Loucy (cell line): ENCODE measurements around the gene IRGQ.
A peak's percentile ranks its signal among the peaks of the same experiment; 100 is the strongest.
"Not testable (repeated sequence)": the region's sequence is repeated elsewhere in the genome, so short reads cannot be mapped to it uniquely, and the experiment has no call there.

Experiments used
- H2AFZ ChIP-seq: fragments of 200-600 bp; sonication (generic); 2 replicates; pipeline ENCODE4 v1.6.0; 2016; ENCODE audit warnings: antibody characterized with exemption, mild to moderate bottlenecking, low read length, moderate library complexity
- H3F3A ChIP-seq: fragments of 200-600 bp; 2 replicates; pipeline ENCODE4 v1.6.0; 2016; ENCODE audit warnings: antibody characterized with exemption, low read depth, mild to moderate bottlenecking
- H3K27me3 ChIP-seq: fragments of 200-600 bp; sonication (generic); 2 replicates; pipeline ENCODE4 v1.6.1; 2014; ENCODE audit warnings: low read length, mild to moderate bottlenecking; ENCODE audit not compliant: insufficient read depth, poor library complexity, severe bottlenecking
- H3K36me3 ChIP-seq: fragments of 200-600 bp; sonication (generic); 2 replicates; pipeline ENCODE4 v1.6.1; 2016; ENCODE audit warnings: low read length; ENCODE audit not compliant: insufficient read depth
- H3K4me1 ChIP-seq: fragments of 200-600 bp; sonication (generic); 2 replicates; pipeline ENCODE4 v1.5.1; 2014; ENCODE audit warnings: low read length, mild to moderate bottlenecking; ENCODE audit not compliant: insufficient read depth, poor library complexity, severe bottlenecking
- H3K4me2 ChIP-seq: fragments of 200-600 bp; sonication (generic); 2 replicates; pipeline ENCODE4 v1.6.0; 2014; ENCODE audit warnings: antibody characterized with exemption, low read length, low read depth, mild to moderate bottlenecking; ENCODE audit not compliant: poor library complexity, severe bottlenecking
- H3K4me3 ChIP-seq: fragments of 200-600 bp; sonication (generic); 2 replicates; pipeline ENCODE4 v1.5.1; 2014; ENCODE audit warnings: low read length, mild to moderate bottlenecking, mixed read lengths; ENCODE audit not compliant: poor library complexity, severe bottlenecking
- H3K79me2 ChIP-seq: fragments of 200-600 bp; sonication (generic); 2 replicates; pipeline ENCODE4 v1.6.1; 2014; ENCODE audit warnings: low read length; ENCODE audit not compliant: insufficient read depth
- H3K9ac ChIP-seq: fragments of 200-600 bp; sonication (generic); 2 replicates; pipeline ENCODE4 v1.6.0; 2014; ENCODE audit warnings: mild to moderate bottlenecking, low read depth, low read length, moderate library complexity; ENCODE audit not compliant: poor library complexity, severe bottlenecking
- H3K9me2 ChIP-seq: fragments of 200-600 bp; sonication (generic); replicated peaks from 2 replicates; pipeline ENCODE4 v1.6.1; 2016; ENCODE audit warnings: low read depth, low read length, mixed read lengths
- H3K9me3 ChIP-seq: fragments of 200-600 bp; sonication (generic); 2 replicates; pipeline ENCODE4 v1.6.1; 2014; ENCODE audit warnings: mild to moderate bottlenecking, antibody characterized with exemption, low read length, low read depth; ENCODE audit not compliant: insufficient read depth
- H4K20me1 ChIP-seq: fragments of 200-600 bp; sonication (generic); 2 replicates; pipeline ENCODE4 v1.6.0; 2014; ENCODE audit warnings: antibody characterized with exemption, low read length, mild to moderate bottlenecking; ENCODE audit not compliant: insufficient read depth, poor library complexity, severe bottlenecking
- CTCF ChIP-seq: fragments of 200-600 bp; sonication (generic); conservative IDR thresholded peaks from 2 replicates; pipeline ENCODE4 v1.5.1; 2014; ENCODE audit warnings: mild to moderate bottlenecking, antibody characterized with exemption, low read length
- EZH2phosphoT487 ChIP-seq: fragments of 200-600 bp; IDR thresholded peaks from 2 replicates; pipeline ENCODE4 v1.6.1; 2018; ENCODE audit warnings: antibody characterized with exemption, mild to moderate bottlenecking, moderate library complexity, borderline replicate concordance

Gene IRGQ

GRCh38 chr19:43589277-43589676, 6.7 kb downstream of the IRGQ start:
- H4K20me1 ChIP-seq, result peaks cover 12% of the 10 kb centered on the region
- TF ChIP-seq CTCF (no peak), EZH2phosphoT487 (no peak)

GRCh38 chr19:43587029-43587428, 8.9 kb downstream of the IRGQ start:
- not testable (repeated sequence) for H3K9me2 ChIP-seq, H3K36me3 ChIP-seq

More at GRCh38 chr19:43589277-43589676, 6.7 kb downstream of the IRGQ start:
- peak overlapping the region; percentile 33 for H3K4me2 ChIP-seq
- H3F3A ChIP-seq, result 0 out of 2 replicates have a peak, but pooled peaks cover 4% of the 10 kb centered on the region
- peaks cover 19% of the 10 kb centered on the region for H3K4me1 ChIP-seq
- H3K9me2 ChIP-seq, result no peaks in the 10 kb centered on the region
- no peak overlapping the region for H3K9ac ChIP-seq
- no peaks in the 10 kb centered on the region for H3K9me3 ChIP-seq
- H3K36me3 ChIP-seq, result peaks cover 8% of the 10 kb centered on the region; the same call in 1 of the 2 replicates
- no peak overlapping the region for H3K4me3 ChIP-seq
- H3K27me3 ChIP-seq, result no peaks in the 10 kb centered on the region
- H2AFZ ChIP-seq, result no peak overlapping the region
- H3K79me2 ChIP-seq, result peaks cover 58% of the 10 kb centered on the region

GRCh38 chr19:43586346-43586745, 9.6 kb downstream of the IRGQ start:
- H3K4me2 ChIP-seq, result peak overlapping the region; percentile 10
- H3K4me1 ChIP-seq, result peaks cover 44% of the 10 kb centered on the region
- H4K20me1 ChIP-seq, result peaks cover 3% of the 10 kb centered on the region
- peaks cover 65% of the 10 kb centered on the region for H3K79me2 ChIP-seq
- H3K36me3 ChIP-seq, result peaks cover 3% of the 10 kb centered on the region; the same call in 1 of the 2 replicates
- TF ChIP-seq CTCF (no peak), EZH2phosphoT487 (no peak)
- H3K27me3 ChIP-seq, result no peaks in the 10 kb centered on the region
- peak overlapping the region; percentile 13 for H3K9ac ChIP-seq
- no peaks in the 10 kb centered on the region for H3K9me2 ChIP-seq
- no peaks in the 10 kb centered on the region for H3K9me3 ChIP-seq
- H2AFZ ChIP-seq, result no peak overlapping the region
- 0 out of 2 replicates have a peak, but pooled peaks cover 4% of the 10 kb centered on the region for H3F3A ChIP-seq
- H3K4me3 ChIP-seq, result no peak overlapping the region

More at GRCh38 chr19:43587029-43587428, 8.9 kb downstream of the IRGQ start:
- H2AFZ ChIP-seq, H3F3A ChIP-seq, H3K4me3 ChIP-seq, H3K9ac ChIP-seq, H3K9me3 ChIP-seq, H3K27me3 ChIP-seq, H4K20me1 ChIP-seq: not testable (repeated sequence)
- peaks cover 60% of the 10 kb centered on the region for H3K79me2 ChIP-seq
- peak overlapping the region; percentile 10 for H3K4me2 ChIP-seq
- H3K4me1 ChIP-seq, result peaks cover 37% of the 10 kb centered on the region

GRCh38 chr19:43584484-43584883, 11.4 kb downstream of the IRGQ start:
- H3K9me2 ChIP-seq, result no peaks in the 10 kb centered on the region
- H4K20me1 ChIP-seq, result no peaks in the 10 kb centered on the region
- peaks cover 45% of the 10 kb centered on the region for H3K4me1 ChIP-seq
- 0 out of 2 replicates have a peak, but pooled peaks cover 4% of the 10 kb centered on the region for H3F3A ChIP-seq
- H3K4me3 ChIP-seq, result peak overlapping the region; percentile 63
- H2AFZ ChIP-seq, result no peak overlapping the region
- H3K36me3 ChIP-seq, result no peaks in the 10 kb centered on the region; the same call in 1 of the 2 replicates
- peaks cover 74% of the 10 kb centered on the region for H3K79me2 ChIP-seq
- H3K9me3 ChIP-seq, result no peaks in the 10 kb centered on the region
- H3K4me2 ChIP-seq, result peak overlapping the region; percentile 94
- H3K9ac ChIP-seq, result peak overlapping the region; percentile 67
- TF ChIP-seq CTCF, result no peak
- no peak for TF ChIP-seq EZH2phosphoT487
- H3K27me3 ChIP-seq, result no peaks in the 10 kb centered on the region
